Measurements from ENCODE around the gene DOCK8. TPM values are rescaled to one million over a fixed set of nuclear protein-coding genes. Genes with fewer than 3 reads are reported as not detected.
A peak's percentile ranks its signal among the peaks of the same experiment; 100 is the strongest.
"Not testable (repeated sequence)": the region's sequence is repeated elsewhere in the genome, so short reads cannot be mapped to it uniquely, and the experiment has no call there.

DOCK8 gene
- total RNA-seq, 2 donors from 2014 or later = 133 to 158 TPM

GRCh38 chr9:401223-401622 lies 186.6 kb downstream of the DOCK8 start:
- no peak for ATAC-seq (replicated peaks)
- peaks cover 92% of the 10 kb centered on the region for H3K36me3 Mint-ChIP-seq (ENCODE audit: low read depth)
- no peak overlapping the region for H3K4me3 Mint-ChIP-seq

DNA sequence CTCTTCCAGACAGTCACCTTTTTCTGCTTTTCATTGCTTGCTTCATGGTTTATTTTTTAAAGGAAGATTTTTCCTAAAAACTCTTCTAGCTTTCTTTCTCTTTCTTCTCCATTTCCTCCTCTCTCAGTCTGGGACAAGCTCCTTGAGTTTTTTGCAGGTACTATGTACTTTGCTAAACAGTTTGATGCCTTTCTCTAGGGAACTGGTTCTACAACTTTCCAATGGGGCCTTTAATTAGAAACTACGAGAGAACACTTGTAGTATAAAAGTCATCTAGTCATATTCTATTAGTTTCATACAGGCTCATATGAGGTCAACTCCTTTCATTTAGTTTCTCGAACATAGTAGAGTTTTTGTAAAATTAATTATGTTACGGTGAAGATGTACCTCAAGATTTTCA lies 189.6 kb downstream of the DOCK8 start:
- H3K9me3 Mint-ChIP-seq = no peaks in the 10 kb centered on the region
- no peaks in the 10 kb centered on the region for H3K27me3 Mint-ChIP-seq
- H3K4me1 Mint-ChIP-seq = no peaks in the 10 kb centered on the region
- H3K27ac Mint-ChIP-seq = no peak overlapping the region
- ATAC-seq (replicated peaks) = no peak
- peaks cover 92% of the 10 kb centered on the region for H3K36me3 Mint-ChIP-seq (ENCODE audit: low read depth)
- H3K4me3 Mint-ChIP-seq = no peak overlapping the region

More at GRCh38 chr9:401223-401622, 186.6 kb downstream of the DOCK8 start:
- Mint-ChIP-seq H3K4me1 (no peaks in the 10 kb centered on the region), H3K9me3 (no peaks in the 10 kb centered on the region), H3K27me3 (no peaks in the 10 kb centered on the region), H3K27ac (no peak overlapping the region)

GRCh38 chr9:405341-405740 lies 190.7 kb downstream of the DOCK8 start:
- Mint-ChIP-seq H3K4me3 (no peak overlapping the region), H3K36me3 (ENCODE audit: low read depth) (peaks cover 95% of the 10 kb centered on the region), H3K27ac (no peak overlapping the region), H3K27me3 (no peaks in the 10 kb centered on the region), H3K4me1 (no peaks in the 10 kb centered on the region), H3K9me3 (no peaks in the 10 kb centered on the region)
- ATAC-seq (replicated peaks) = no peak

- H3K4me1 Mint-ChIP-seq = no peaks in the 10 kb centered on the region
- H3K36me3 Mint-ChIP-seq (ENCODE audit: low read depth) = peaks cover 97% of the 10 kb centered on the region
- no peaks in the 10 kb centered on the region for H3K9me3 Mint-ChIP-seq
- ATAC-seq (replicated peaks) = no peak
- no peak overlapping the region for H3K27ac Mint-ChIP-seq
- no peak overlapping the region for H3K4me3 Mint-ChIP-seq
- no peaks in the 10 kb centered on the region for H3K27me3 Mint-ChIP-seq
Measured at GRCh38 chr9:406886-407654, 192.4 kb downstream of the DOCK8 start.

- ATAC-seq (replicated peaks); H3K27me3 Mint-ChIP-seq: not testable (repeated sequence)
Measured at GRCh38 chr9:409655-410054, 195.0 kb downstream of the DOCK8 start.

GRCh38 chr9:414595-414994 lies 199.9 kb downstream of the DOCK8 start:
- no peak overlapping the region for H3K27ac Mint-ChIP-seq
- H3K27me3 Mint-ChIP-seq = no peaks in the 10 kb centered on the region
- no peaks in the 10 kb centered on the region for H3K9me3 Mint-ChIP-seq
- no peak overlapping the region for H3K4me3 Mint-ChIP-seq
- H3K4me1 Mint-ChIP-seq = no peaks in the 10 kb centered on the region
- ATAC-seq (replicated peaks) = no peak
- H3K36me3 Mint-ChIP-seq (ENCODE audit: low read depth) = peaks cover 94% of the 10 kb centered on the region

More at GRCh38 chr9:409655-410054, 195.0 kb downstream of the DOCK8 start:
- not testable (repeated sequence) for H3K27ac Mint-ChIP-seq, H3K4me1 Mint-ChIP-seq, H3K9me3 Mint-ChIP-seq, H3K4me3 Mint-ChIP-seq
- peaks cover 98% of the 10 kb centered on the region for H3K36me3 Mint-ChIP-seq (ENCODE audit: low read depth)

- no peak for ATAC-seq (replicated peaks)
- Mint-ChIP-seq H3K4me3 (no peak overlapping the region), H3K27me3 (no peaks in the 10 kb centered on the region), H3K9me3 (no peaks in the 10 kb centered on the region), H3K36me3 (ENCODE audit: low read depth) (peaks cover 96% of the 10 kb centered on the region), H3K4me1 (no peaks in the 10 kb centered on the region), H3K27ac (no peak overlapping the region)
Measured at GRCh38 chr9:419571-420171, 205.0 kb downstream of the DOCK8 start.

DNA sequence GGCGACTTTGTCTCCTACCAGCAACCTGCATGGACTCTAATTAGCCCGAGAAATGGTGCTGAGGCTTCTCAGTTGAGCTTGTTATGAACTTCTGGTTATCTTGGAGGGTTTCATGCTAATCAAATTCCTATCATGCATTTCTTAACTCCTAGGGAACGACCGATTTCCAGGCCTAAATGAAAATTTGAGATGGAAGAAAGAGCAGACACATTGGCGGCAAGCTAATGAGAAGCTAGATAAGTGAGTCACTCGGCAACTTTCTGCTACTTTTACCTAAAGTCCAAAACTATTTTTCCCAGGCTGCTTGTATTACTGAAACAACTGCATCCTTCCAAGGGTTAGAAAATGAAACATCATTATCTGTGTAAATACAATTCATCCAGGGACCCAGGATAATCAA lies 207.2 kb downstream of the DOCK8 start:
- no peak for ATAC-seq (replicated peaks)
- no peaks in the 10 kb centered on the region for H3K4me1 Mint-ChIP-seq
- no peak overlapping the region for H3K4me3 Mint-ChIP-seq
- no peaks in the 10 kb centered on the region for H3K27me3 Mint-ChIP-seq
- H3K36me3 Mint-ChIP-seq (ENCODE audit: low read depth) = peaks cover 94% of the 10 kb centered on the region
- H3K9me3 Mint-ChIP-seq = no peaks in the 10 kb centered on the region
- H3K27ac Mint-ChIP-seq = no peak overlapping the region

DNA sequence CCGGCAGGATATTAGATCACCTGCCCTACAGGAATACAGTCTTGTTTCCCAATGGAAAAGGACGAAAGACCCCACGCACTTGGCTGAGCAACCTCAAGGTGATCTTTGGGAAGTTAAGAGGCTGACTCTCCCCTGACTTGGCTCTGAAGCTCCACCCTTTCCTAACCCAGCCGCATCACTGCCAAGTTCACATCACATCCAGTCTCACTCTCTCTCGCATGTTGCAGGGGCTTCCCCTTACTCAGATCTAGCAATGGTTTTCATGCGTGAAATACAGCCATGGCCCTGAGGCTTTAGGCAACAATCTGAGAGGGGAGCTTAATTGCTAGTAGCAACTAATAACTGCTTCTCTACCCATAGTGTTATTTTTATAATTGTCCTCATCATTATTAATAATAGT lies 211.6 kb downstream of the DOCK8 start:
- Mint-ChIP-seq H3K27ac (no peak overlapping the region), H3K9me3 (no peaks in the 10 kb centered on the region), H3K4me3 (no peak overlapping the region), H3K36me3 (ENCODE audit: low read depth) (peaks cover 99% of the 10 kb centered on the region), H3K4me1 (no peaks in the 10 kb centered on the region), H3K27me3 (no peaks in the 10 kb centered on the region)
- ATAC-seq (replicated peaks) = peak; percentile 58

GRCh38 chr9:426976-427375 lies 212.3 kb downstream of the DOCK8 start:
- Mint-ChIP-seq H3K36me3 (ENCODE audit: low read depth) (peaks cover 99% of the 10 kb centered on the region), H3K27ac (no peak overlapping the region), H3K4me1 (no peaks in the 10 kb centered on the region), H3K27me3 (no peaks in the 10 kb centered on the region), H3K4me3 (no peak overlapping the region), H3K9me3 (no peaks in the 10 kb centered on the region)
- no peak for ATAC-seq (replicated peaks)

DNA sequence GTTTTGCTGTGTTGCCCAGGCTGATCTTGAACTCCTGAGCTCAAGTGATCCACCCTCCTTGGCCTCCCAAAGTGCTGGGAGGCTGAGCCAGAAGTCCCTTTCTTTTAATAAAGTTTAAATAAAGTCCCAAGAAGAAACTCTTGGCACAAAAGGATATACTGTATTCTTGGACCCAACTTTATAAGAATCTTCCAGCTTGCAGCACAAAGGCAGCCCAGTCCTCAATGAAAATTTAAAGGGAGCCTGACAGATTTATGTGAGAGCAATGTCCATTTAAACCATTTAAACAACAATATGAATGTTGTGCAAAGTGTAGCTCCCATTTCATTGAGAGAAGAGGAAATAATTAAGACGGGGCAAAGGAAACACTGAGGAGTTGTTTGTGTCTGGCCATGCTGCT lies 217.0 kb downstream of the DOCK8 start:
- H3K27ac Mint-ChIP-seq = no peak overlapping the region
- no peaks in the 10 kb centered on the region for H3K4me1 Mint-ChIP-seq
- no peaks in the 10 kb centered on the region for H3K27me3 Mint-ChIP-seq
- no peak overlapping the region for H3K4me3 Mint-ChIP-seq
- no peaks in the 10 kb centered on the region for H3K9me3 Mint-ChIP-seq
- no peak for ATAC-seq (replicated peaks)
- peaks cover 98% of the 10 kb centered on the region for H3K36me3 Mint-ChIP-seq (ENCODE audit: low read depth)

DNA sequence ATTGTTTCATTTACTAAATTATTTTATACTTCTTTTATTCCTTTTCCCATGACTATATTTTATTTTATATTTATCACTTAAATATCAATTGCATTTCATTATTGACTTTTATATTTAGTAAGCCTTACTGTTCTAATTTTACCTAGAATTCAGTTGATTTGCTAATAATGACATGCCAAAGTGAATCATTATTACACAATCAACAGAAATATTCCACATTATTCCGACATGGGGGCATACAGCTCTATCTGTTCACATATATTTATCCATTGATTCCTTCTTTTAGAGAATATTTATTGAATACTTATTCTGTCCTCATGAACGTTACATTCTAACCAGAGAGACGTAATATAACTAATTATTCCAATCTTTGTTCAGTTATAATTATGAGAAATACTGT lies 221.8 kb downstream of the DOCK8 start:
- H3K4me3 Mint-ChIP-seq = no peak overlapping the region
- H3K4me1 Mint-ChIP-seq = no peaks in the 10 kb centered on the region
- no peak overlapping the region for H3K27ac Mint-ChIP-seq
- H3K9me3 Mint-ChIP-seq = no peaks in the 10 kb centered on the region
- H3K27me3 Mint-ChIP-seq = no peaks in the 10 kb centered on the region
- ATAC-seq (replicated peaks) = no peak
- H3K36me3 Mint-ChIP-seq (ENCODE audit: low read depth) = peaks cover 98% of the 10 kb centered on the region

GRCh38 chr9:437066-437465 lies 222.4 kb downstream of the DOCK8 start:
- ATAC-seq (replicated peaks) = no peak
- Mint-ChIP-seq H3K4me3 (no peak overlapping the region), H3K27ac (peak overlapping the region; percentile 36), H3K27me3 (no peaks in the 10 kb centered on the region), H3K36me3 (ENCODE audit: low read depth) (peaks cover 98% of the 10 kb centered on the region), H3K4me1 (no peaks in the 10 kb centered on the region), H3K9me3 (no peaks in the 10 kb centered on the region)

GRCh38 chr9:437574-438001 lies 222.9 kb downstream of the DOCK8 start:
- peak overlapping the region; percentile 36 for H3K27ac Mint-ChIP-seq
- H3K27me3 Mint-ChIP-seq = no peaks in the 10 kb centered on the region
- H3K9me3 Mint-ChIP-seq = no peaks in the 10 kb centered on the region
- H3K4me1 Mint-ChIP-seq = no peaks in the 10 kb centered on the region
- H3K36me3 Mint-ChIP-seq (ENCODE audit: low read depth) = peaks cover 98% of the 10 kb centered on the region
- no peak overlapping the region for H3K4me3 Mint-ChIP-seq
- no peak for ATAC-seq (replicated peaks)

DNA sequence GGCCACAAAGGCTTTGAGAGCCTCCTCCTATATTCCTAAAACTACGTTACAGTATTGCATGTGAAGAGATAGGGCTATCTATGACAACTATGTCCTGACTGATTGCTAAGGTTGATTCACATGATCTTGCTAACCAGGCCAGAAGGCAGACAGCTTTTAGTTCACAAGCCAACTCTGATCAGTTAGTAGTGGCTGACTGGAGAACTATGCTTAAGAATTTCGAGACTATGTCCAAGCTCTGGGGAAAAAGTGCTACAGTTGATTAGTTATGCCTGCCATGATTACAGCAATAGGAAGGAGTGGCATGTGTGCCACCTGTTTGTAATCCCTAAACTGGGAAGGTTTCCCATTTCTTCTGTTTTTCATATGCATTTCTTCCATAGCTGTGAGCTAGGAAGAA lies 223.4 kb downstream of the DOCK8 start:
- Mint-ChIP-seq H3K36me3 (ENCODE audit: low read depth) (peaks cover 98% of the 10 kb centered on the region), H3K27me3 (no peaks in the 10 kb centered on the region), H3K9me3 (no peaks in the 10 kb centered on the region), H3K27ac (no peak overlapping the region), H3K4me3 (no peak overlapping the region), H3K4me1 (no peaks in the 10 kb centered on the region)
- ATAC-seq (replicated peaks) = no peak
